Stimulated activated CD4-positive, alpha-beta T cell treated with anti-CD3 and anti-CD28 coated beads, Interleukin-1b, Interleukin-23, amount 100 ng/mL, for 24 hours (primary cell): ENCODE measurements around the gene DENND4B.
A peak's percentile ranks its signal among the peaks of the same experiment; 100 is the strongest.

Experiments used
- DNase-seq, 4 experiments: peaks; one replicate each; pipeline ENCODE4 v3.0.0-alpha.2; 2020; ENCODE audit warnings: low read depth in 4 of 4, low spot score in 1 of 4

Gene DENND4B

DNA sequence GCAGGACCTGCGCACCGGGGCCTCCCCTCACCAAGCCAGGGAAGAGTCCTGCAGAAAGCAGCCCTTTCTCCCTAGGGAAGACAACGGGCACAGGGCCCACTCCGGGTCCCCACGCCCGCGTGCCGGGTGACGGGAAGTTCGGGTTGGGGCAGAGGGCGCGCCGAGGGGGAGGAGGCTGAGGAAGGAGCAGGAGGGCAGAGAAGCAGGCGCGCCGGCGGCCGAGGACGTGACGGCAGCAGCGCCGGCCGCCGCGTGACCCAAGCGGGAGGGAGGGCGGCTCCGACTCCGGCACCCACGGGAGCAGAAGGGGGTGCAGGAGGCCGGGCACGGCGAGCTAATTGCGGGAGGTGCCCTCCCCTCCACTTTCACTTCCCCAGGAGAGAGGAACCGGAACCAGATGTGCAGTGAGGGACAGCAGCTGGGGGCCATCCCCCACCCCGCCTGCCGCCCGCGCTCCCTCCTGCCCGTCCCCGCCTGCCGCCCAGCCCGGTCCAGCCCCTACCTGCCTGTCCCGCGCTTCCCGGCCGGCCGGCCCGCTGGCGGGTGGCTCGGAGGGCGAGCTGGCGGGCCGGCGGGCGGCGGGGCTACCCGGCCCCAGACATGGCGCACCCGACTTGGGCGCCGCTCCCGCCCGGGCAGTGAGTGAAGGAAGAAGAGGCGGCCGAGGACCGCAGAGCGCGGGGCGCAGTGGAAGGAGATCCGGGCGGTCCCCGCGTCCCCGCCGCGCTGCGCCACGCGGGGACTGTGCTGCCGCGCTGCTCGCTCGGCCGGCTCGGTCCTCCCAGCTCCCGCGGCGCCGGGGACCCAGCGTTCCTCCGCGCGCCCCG, 510 bp downstream of the DENND4B start:
- DNase-seq, result peak in 3 of 4 experiments; percentile 36 to 66 (median 53)

DNA sequence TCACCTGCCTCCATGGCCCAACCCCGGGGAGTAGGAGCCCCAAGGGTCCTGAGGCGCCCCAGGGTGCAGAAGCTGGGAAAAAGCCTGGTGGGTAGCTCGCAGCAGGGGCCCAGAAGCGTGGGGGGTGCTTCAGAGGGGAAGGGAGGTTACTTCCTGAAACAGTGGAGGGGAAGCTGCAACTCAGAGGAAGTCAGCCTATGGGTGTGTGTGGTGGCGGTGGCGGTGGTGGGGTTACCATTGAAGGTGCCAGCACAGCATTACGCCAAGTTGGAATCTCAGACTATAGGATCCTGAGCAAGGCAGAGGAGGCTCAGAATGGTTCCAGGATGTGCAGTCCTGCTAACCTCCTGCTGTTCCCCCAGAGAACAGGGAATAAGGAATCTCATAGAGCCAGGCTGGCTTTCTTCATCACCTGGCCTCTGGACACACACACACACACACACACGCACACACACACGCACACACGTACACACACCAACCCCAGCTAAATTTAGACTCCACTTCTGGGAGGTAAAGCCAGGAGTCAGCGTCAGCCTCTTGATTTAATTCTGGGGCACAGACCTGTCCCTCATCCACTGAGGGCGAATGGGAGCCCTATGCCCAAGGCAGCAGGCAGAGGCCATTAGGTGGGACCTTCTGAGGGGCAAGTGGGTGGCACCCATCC, 1.3 kb downstream of the DENND4B start:
- DNase-seq, result peak in 3 of 4 experiments; percentile 33 to 68 (median 51)

DNA sequence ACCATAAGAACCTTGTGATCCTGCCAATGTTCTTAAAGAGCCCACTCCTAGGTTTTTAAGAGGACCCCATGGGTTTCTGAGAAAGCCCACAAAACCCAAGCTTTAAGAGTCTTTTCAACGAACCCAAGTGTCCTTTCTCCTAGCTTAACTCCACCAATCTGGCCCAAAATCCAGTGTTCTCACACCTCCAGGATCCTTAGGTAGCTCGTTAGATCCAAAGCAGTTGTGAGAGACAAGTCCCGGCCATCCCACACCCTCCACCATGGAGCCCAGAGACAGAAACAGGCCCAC, 1.7 kb downstream of the DENND4B start:
- DNase-seq, result no peak

DNA sequence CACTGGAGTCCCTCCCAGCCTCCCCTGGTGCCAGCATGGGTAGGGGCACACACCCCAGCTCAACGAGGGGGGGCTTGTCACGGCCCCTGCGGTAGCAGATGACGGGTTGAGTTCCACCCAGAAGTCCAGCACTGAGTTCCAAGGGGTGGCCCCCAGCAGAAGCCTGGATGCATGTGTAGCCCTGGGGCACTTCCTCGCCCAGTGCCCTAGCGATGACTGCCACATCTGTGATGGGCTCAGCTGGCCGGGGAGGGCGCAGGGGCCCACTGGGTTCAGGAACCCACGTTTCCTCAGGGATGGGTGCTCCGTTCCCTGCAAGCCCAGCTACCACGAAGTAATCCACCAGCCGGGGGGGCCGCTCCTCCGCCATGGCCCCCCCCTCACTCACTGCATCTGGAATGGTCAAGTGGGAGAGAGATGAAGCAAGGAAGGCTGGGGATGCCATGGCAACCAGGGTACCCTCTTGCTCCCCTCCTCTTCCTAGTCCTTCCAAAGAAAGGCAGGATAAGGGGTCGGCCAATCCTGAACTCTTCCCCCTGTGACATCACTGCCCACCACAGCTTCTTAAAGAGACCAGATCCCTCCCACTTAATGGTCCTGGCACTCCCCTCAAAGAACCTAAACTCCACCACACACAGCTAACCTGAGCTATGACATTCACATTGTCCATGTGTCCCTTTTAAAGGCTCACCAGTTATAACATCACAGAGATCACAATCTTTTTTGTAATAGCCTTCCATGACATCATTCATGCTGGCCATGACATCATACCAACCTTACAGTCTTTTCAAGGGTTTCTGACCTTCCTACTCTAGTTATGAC, 2.3 kb downstream of the DENND4B start:
- DNase-seq, result no peak

DNA sequence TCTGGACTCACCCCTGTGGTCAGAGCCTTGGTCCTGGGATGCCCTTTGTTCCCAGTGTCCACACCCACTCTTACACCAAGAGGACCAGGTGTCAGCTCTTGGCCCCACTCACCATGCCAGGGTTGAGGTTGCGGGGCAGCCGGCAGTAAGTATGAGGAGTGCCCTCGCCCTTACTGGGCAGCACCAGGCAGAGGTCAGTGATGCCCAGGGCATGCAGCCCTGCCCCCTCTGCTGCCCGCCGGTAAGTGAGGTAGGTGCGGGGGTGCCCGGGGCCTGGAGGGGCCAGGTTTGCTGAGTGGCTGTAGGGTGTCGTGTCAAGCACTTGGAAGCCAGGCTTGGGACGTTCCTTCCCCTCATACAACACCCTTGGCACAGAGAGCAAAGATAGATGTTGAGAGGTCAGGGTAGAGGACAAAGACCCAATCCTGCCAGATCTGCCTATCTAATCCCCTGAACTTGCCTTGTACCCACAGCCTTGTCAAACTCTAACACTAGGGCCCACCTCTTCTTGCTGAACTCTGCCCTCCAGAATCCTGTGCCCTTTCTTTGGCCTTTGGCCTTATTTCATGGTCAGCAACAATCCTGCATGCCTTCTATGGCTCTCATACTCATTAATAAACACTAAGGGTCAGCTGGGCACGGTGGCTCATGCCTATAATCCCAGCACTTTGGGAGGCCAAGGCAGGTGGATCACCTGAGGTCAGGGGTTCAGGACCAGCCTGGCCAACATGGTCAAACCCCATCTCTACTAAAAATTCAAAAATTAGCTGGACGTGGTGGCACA, 3.6 kb downstream of the DENND4B start:
- DNase-seq, result no peak

DNA sequence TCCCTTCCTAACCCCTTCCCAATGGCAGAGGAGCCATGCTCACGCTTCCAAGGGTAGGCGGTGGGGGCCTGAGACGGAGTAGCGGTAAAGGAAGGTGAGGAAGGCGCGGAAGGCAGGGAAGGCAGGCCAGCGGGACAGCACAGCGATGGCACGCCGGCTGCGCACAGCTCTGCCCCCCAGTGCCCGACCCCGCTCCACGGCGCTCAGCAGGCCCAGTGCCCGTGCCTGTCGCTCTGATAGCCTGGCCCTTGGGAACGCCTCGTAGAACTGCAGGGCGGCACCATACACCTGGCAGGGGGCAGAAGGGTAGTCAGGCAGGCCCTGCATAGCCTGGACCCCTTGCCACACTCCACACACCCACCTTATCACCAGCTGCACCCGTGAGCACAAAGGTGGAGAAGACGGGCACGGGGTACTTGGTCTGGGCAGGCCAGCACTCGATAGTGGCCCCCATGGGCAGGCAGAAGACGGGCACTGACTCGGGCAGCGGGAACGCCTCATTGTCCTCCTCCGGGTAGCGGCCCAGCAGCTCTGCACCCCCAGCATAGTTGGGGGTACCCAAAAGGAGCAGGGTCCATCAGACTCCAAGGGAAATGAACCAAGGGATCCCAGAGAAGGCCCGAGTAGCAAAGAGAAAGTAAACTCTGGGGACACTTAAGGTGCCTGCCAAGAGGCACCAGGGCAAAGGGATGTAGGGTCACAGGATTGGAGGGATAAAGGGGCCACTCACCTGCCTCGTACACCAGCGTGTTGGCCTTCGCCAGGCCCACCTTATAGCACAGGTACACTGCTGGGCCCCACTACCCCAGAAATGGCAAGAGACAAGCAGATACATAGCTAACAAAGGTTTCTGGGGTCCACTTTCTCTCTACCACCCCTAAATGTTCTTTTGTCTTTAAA, 4.4 kb downstream of the DENND4B start:
- no peak for DNase-seq

DNA sequence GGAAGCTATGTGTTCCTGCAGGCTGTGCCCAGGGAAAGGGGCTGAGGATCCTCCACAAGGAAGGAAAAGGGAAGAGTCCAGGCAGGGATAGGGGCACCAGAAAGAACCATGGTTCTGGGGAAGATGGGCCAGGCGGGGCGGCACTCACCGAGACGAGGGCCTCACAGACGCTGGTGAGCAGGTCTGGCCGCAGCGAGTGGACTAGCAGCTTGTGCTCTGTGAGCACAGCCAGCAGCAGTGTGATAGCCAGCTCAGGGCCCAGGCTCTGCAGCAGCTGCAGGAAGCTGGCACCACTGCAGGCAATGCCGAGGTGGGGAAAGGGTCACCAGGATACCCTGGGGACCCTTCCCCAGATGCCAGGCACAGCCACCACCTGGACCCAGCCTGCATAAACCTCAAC, 5.8 kb downstream of the DENND4B start:
- DNase-seq, result no peak

DNA sequence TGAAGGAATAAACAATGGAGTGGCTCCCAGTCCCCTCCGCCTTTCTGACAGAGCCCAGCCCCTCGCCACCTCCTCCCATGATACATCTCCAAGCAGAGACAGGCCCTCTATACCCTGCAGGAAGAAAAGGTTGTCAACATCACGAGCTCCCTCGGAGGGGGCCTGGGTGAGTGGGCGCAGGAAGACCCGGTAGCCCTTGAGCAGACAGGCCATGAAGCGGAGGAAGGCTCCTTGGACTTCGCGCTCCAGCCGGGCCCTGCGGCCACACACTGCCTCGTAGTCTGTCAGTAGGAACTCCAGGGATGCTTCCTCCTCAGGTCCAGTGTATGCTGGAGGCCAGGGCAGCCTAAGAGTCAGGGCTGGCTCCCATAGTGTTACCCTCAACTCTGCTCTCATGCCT, 7.0 kb downstream of the DENND4B start:
- DNase-seq, result no peak

DNA sequence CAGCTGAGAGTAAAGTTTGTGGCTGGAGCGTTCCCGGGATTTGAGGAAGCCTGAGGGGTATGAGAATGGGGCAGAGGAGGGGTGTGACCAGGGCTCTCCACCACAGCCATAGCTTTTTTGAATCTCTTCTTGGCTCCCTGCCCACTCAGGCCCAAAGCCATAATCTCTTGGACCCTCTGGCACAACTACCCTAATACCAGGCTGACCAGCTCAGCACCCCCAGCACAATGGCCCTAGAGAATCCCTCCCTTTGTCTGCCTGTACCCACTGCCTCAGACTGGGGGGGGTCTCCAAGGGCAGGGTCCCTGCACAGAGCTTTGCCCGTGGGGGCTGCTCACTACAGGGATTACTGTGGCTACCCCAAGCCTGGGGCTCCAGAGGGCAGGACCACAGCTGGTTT, 7.5 kb downstream of the DENND4B start:
- DNase-seq, result no peak

DNA sequence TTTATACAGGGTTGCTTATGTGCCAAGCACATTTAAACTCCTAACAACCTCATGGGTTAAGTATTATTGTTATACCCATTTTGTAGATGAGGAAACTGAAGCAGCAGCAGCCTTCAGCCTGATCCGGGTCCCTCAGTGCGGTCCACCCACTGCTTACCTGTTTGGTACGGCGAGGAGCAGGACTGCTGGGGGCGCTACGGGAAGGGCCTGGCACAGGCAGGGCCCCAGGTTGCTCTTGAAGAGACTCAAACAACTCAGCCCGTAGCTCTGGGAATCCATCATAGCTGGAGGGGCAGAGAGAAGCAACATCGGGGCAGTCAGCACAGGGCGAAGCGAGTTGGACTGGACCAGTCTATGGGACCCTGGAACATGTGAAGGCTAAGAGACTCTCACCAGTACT, 9.2 kb downstream of the DENND4B start:
- DNase-seq, result no peak

DNA sequence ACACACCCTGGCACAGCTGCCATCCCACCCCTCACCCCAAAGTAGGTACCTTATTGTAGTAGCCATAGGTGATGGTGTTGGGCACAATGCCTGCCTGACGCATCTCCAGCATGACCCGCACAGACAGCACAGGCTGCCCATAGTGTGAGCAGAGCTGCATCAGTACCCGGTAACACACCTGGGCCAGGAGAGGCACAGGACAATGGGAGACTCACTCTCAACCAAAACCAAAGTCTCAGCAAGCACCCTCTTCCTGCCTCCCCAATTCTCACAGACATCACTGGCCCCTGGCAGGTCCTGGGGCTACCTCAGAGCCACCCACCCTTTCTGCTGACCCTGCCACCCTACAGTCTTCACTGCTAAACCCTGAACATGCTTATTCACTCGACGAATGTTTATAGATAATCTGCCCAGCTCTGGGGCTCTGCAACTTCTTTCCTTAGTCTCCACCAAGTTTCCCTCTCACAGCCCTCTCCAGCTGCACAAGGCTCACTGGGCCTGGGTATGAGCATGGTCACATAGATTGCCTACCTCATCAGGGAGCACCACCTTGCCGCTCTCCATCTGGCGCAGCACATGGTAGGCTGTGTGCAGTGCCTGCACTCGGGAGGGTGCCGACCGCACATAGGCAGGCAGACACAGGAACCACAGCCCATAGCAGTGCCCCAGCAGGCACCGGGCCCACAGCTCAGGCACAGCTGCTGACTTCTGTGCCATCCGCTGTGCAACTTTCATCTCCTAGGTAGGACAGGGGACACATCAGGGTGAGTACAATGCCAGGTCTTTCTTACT, 10.3 kb downstream of the DENND4B start:
- DNase-seq, result no peak

DNA sequence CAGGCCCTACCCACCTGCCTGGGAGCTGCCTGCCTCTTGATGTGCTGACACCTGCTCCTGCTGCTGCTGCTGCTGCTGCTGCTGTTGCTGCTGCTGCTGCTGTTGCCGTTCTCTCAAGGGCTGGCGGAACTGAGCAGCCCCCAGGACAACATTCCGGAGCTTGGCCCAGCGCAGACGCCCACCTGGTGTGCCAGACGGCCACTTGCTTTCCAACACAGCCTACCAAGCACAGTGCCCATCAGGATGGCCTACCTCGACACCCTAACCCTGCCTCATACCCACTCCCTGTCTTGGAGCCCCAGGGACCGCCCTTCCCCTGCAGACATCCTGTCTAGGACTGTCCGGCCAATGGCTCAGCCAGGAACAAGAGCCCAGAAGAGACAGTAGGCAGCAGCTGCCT, 11.8 kb downstream of the DENND4B start:
- DNase-seq, result no peak

DNA sequence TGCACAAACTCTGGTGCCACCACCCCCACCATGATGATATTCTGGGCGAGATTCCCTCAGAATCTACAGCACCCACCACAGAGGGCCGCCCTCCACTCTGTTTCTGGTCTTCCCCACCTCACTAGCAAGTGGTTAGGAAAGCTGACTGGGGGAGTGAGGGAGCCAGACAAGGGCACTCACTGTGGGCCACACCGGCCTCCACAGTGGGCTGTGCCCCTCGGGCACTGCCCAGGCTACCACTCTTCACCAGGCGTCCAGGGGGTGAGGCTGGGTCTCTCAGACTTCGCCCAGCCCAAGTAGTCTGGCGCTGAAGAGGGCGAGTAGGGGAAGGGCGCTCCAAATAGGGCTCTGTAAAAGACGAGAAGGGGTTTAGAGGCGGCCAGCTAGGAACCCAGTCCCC, 12.6 kb downstream of the DENND4B start:
- DNase-seq, result no peak

DNA sequence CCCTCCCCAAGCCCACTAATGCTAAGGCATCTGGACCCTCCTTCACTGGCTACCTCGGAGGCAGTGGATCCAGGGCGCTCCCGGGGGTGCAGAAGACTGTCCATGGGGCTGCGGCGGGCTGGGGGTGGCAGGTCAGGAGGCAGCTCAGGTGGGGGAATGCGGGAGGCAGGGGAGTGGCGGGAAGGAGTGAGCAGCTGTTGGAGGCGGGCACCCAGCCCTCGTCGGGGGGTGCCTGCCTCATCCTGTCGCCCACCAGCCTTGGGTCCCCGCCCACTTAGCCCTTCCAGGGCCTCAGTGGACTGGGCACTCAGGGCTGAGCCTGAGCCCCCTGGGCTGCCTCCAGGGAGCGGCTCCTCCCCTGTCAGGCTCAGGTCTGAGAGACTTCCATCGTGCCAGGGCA, 13.1 kb downstream of the DENND4B start:
- no peak for DNase-seq

DNA sequence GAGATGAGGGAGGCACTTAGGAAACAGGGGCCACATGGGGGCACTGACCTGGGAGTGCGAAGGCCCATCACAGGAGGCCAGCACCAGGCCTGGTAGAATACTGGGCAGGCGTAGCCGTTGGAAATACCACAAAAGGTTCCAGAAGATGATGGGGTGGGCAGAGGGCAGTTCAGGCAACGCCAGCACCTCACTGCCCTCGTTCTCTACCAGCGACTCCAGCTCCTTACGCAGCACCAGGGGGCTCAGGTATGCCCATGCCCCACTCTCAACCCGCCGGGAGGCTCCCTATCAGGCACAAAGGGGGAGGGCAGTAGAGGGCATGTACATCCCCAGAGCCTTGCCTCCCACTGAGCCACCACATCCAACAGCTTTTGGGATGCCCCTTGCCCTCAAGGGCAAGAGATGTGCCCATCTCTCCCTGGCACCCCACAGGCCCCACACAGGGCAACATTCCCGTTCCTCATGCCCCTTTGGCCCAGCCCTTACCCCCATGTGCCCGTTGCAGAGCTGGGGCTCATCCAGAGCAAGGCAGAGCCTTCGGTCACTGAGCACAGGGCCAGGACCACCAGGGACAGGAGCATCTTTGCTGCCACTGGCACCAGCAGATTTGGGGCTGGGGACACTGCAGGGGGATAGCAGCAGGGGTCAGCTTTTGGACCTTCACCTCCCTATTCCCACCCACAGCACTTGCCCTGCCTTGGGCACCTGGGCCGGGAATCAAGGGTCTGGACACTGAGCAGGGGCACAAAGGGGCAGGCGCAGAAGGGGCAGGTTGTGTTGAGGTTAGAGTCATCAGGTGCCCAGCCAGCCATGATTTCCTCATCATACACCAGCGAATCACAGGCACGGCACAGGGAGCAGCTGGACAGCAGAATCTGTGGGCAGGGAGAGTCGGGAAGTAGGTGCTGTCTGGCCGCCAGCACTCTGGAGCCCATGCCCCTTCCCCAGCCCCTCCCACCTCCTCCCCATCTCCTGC, 14.1 kb downstream of the DENND4B start:
- no peak for DNase-seq

DNA sequence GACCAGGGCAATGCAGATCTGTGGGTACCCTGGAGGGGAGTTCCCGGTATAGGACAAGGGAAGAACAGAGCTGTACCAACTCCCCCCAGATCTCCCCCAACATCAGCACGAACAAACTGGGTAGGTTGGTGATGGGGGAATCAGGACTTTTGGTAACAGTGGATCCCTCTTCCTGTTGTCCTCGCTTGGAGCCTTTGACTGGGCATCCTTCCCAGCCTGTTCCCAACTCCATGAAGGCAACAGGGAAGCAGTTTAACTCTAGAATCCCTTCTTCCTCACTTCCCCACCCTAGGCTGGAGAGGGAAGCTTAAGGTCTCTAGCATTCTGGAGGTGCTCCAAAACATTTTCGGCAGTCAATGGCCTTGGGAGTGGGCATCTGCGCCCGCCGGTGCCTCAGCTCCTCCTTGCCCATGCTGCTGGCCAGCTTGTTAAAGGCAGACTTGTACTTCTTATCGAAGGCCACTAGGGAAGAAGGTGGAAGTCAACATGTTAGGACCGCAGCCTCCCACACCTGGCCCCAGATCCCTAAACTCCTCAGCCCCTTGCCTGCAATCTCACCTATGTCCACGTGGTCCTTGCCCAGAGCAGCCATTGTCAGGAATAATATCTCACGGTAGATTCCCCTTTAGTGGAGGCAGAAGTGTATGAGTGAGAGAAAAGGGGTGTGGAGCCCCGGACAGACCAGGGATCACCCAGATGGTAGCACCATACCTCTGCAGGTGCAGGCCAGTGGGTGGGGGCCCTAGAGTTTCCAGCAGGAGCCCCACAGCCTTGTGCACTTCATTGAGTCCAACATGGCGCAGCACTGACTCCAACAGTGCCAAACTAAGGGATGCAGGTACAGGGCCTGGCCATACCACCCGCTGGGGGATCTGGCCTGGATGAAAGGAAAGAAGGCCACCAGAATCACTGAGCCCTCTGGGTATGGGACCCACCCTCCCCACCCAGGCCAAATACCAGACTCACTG, 16.3 kb downstream of the DENND4B start:
- DNase-seq, result no peak

DNA sequence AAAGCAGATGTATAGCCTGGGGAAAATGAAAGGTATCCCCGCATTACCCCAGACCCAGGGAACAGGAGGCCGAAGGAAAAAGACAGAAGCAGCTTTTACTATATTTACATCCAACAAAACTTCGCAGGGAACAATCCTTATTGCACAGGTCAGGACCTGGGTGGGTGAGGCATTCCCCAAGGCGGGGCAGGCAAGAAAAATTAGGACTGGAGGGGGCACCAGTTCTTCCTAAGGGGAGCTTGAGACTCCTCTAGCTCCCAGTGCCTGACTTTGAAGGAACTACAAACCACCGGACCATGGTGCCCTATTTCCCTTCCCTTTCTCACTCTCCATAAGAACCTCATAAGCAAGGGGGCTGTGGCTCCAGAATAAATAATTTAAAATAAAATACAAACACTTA, 17.1 kb downstream of the DENND4B start:
- DNase-seq, result no peak
